ENCODE measurements around the gene POLK. TPM values are rescaled to one million over a fixed set of nuclear protein-coding genes. Genes with fewer than 3 reads are reported as not detected.
"Not testable (repeated sequence)": the region's sequence is repeated elsewhere in the genome, so short reads cannot be mapped to it uniquely, and the experiment has no call there.

The POLK gene
- total RNA-seq, 1 experiment from 2014 or later, result 34.8 TPM

DNA sequence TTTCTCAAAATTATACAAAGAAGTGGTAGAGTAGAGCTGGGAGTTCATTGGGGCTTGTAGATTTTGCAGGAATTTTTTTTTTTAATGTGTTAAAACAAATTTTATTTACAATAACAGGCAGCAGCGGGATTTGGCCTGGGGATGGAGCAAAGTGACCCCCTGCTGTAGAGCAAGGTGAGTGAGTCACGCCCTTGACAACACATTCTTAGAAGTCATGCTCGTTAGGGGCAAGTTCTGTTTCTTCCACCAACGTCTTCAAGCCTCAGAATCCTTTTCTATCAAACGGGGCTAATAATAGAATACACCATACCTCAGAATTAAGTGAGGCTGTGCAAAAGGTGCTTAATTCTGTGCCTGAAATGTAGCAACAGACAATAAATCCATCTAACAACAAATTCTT is 98.5 kb downstream of the POLK start:
- Histone ChIP-seq H3K27ac (no peak overlapping the region), H3K4me1 (replicated peaks) (peaks cover 28% of the 10 kb centered on the region), H3K4me3 (no peak overlapping the region), H3K9me3 (replicated peaks) (no peaks in the 10 kb centered on the region), H3K36me3 (peaks cover 5% of the 10 kb centered on the region; the same call in 1 of the 2 replicates), H3K27me3 (replicated peaks) (no peaks in the 10 kb centered on the region)
- no peak for DNase-seq (ENCODE audit: low read depth in 1 of 2, low spot score in 2 of 2)

GRCh38 chr5:75610859-75611310 is 99.2 kb downstream of the POLK start:
- not testable (repeated sequence) for H3K27ac ChIP-seq; DNase-seq (ENCODE audit: low read depth in 1 of 2, low spot score in 2 of 2); H3K36me3 ChIP-seq; H3K4me3 ChIP-seq; H3K9me3 ChIP-seq (replicated peaks); H3K27me3 ChIP-seq (replicated peaks)
- peaks cover 29% of the 10 kb centered on the region for H3K4me1 ChIP-seq (replicated peaks)

DNA sequence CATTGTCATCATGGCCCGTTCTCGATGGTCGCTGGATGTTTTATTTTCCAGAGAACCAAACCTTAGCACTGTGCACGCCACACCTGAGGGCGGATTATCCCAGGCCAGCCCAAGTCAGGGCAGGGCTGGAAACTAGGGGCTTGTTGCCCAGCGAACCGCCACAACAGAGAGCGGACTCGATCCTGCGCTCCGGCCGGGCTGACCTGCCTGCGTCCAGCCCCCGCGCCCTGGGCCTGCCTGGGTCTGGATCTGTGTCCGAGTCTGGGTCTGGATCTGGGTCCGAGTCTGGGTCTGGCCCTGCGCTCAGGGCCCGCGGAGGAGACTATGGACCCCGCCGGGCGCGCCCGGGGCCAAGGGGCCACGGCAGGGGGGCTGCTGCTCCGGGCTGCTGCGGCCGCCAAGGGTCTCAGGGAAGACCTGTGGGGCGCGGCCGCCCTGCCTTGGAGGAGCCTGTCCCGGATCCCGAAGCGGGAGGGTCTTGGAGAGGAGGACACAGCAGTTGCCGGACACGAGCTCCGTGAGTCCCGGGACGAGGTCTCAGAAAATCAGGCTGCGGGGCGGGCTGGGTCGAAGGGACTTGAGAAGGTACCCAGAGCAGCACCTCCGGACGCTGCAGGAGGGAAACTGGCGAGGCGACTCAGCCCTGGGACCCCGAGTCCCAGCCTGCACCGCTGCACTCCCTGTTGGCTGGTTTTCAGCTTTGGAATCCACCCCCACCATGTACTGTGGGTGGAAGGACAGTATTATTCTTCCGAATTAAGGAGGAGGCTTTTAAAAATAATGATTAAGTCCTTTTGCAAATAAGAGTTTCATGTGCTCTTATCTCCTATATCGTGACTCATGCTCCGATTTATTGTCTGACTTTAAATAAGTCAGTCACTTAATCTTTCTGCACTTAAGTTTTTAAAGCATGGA is 99.9 kb downstream of the POLK start, which contains the start of gene ANKDD1B:
TSS of gene ANKDD1B (plus strand) at position 143 of the 915 bp plus-strand sequence. CDS start at position 325, 182 bp downstream.
- DNase-seq (ENCODE audit: low read depth in 1 of 2, low spot score in 2 of 2), result no peak

GRCh38 chr5:75612226-75612569 is 100.5 kb downstream of the POLK start:
- no peaks in the 10 kb centered on the region for H3K27me3 ChIP-seq (replicated peaks)
- no peaks in the 10 kb centered on the region for H3K9me3 ChIP-seq (replicated peaks)
- DNase-seq (ENCODE audit: low read depth in 1 of 2, low spot score in 2 of 2), result no peak
- peaks cover 35% of the 10 kb centered on the region for H3K4me1 ChIP-seq (replicated peaks)
- H3K27ac ChIP-seq, result no peak overlapping the region
- no peaks in the 10 kb centered on the region; the same call in 1 of the 2 replicates for H3K36me3 ChIP-seq
- H3K4me3 ChIP-seq, result no peak overlapping the region

More for the DNA sequence above, 99.9 kb downstream of the POLK start, which contains the start of gene ANKDD1B:
- Histone ChIP-seq H3K4me1 (replicated peaks) (peaks cover 35% of the 10 kb centered on the region), H3K27ac (no peak within 1 kb of the TSS), H3K27me3 (replicated peaks) (no peaks in the 10 kb centered on the region), H3K4me3 (no peak within 1 kb of the TSS), H3K9me3 (replicated peaks) (no peaks in the 10 kb centered on the region), H3K36me3 (peaks cover 5% of the 10 kb centered on the region; the same call in 1 of the 2 replicates)

- H3K36me3 ChIP-seq, result no peaks in the 10 kb centered on the region; the same call in 1 of the 2 replicates
- DNase-seq (ENCODE audit: low read depth in 1 of 2, low spot score in 2 of 2), result no peak
- H3K4me3 ChIP-seq, result no peak overlapping the region
- H3K27ac ChIP-seq, result no peak overlapping the region
- no peaks in the 10 kb centered on the region for H3K9me3 ChIP-seq (replicated peaks)
- H3K4me1 ChIP-seq (replicated peaks), result peaks cover 42% of the 10 kb centered on the region
- no peaks in the 10 kb centered on the region for H3K27me3 ChIP-seq (replicated peaks)
Observed at GRCh38 chr5:75612901-75613300, 101.2 kb downstream of the POLK start.

- Histone ChIP-seq H3K4me3 (no peak overlapping the region), H3K9me3 (replicated peaks) (no peaks in the 10 kb centered on the region), H3K27ac (no peak overlapping the region), H3K36me3 (no peaks in the 10 kb centered on the region; the same call in 1 of the 2 replicates), H3K27me3 (replicated peaks) (no peaks in the 10 kb centered on the region), H3K4me1 (replicated peaks) (peaks cover 55% of the 10 kb centered on the region)
- no peak for DNase-seq (ENCODE audit: low read depth in 1 of 2, low spot score in 2 of 2)
Observed at GRCh38 chr5:75614176-75614575, 102.5 kb downstream of the POLK start.

- Histone ChIP-seq H3K27ac (peak overlapping the region; percentile 93), H3K9me3 (replicated peaks) (no peaks in the 10 kb centered on the region), H3K36me3 (no peaks in the 10 kb centered on the region; the same call in 1 of the 2 replicates), H3K4me1 (replicated peaks) (peaks cover 53% of the 10 kb centered on the region), H3K27me3 (replicated peaks) (no peaks in the 10 kb centered on the region), H3K4me3 (no peak overlapping the region)
- DNase-seq (ENCODE audit: low read depth in 1 of 2, low spot score in 2 of 2), result peak; percentile 79 to 90
Observed at GRCh38 chr5:75616371-75616881, 104.7 kb downstream of the POLK start.

- peaks cover 50% of the 10 kb centered on the region for H3K4me1 ChIP-seq (replicated peaks)
- no peaks in the 10 kb centered on the region for H3K27me3 ChIP-seq (replicated peaks)
- DNase-seq (ENCODE audit: low read depth in 1 of 2, low spot score in 2 of 2), result peak; percentile 68 to 81
- no peaks in the 10 kb centered on the region for H3K9me3 ChIP-seq (replicated peaks)
- H3K36me3 ChIP-seq, result no peaks in the 10 kb centered on the region; the same call in 1 of the 2 replicates
- no peak overlapping the region for H3K4me3 ChIP-seq
- H3K27ac ChIP-seq, result peak overlapping the region; percentile 93
Observed at GRCh38 chr5:75616971-75617621, 105.4 kb downstream of the POLK start.

GRCh38 chr5:75617736-75618352 is 106.2 kb downstream of the POLK start:
- Histone ChIP-seq H3K27ac (peak overlapping the region; percentile 93), H3K27me3 (replicated peaks) (no peaks in the 10 kb centered on the region), H3K4me3 (no peak overlapping the region), H3K9me3 (replicated peaks) (no peaks in the 10 kb centered on the region), H3K4me1 (replicated peaks) (peaks cover 58% of the 10 kb centered on the region), H3K36me3 (no peaks in the 10 kb centered on the region; the same call in 1 of the 2 replicates)
- DNase-seq (ENCODE audit: low read depth in 1 of 2, low spot score in 2 of 2), result peak; percentile 83 to 90

DNA sequence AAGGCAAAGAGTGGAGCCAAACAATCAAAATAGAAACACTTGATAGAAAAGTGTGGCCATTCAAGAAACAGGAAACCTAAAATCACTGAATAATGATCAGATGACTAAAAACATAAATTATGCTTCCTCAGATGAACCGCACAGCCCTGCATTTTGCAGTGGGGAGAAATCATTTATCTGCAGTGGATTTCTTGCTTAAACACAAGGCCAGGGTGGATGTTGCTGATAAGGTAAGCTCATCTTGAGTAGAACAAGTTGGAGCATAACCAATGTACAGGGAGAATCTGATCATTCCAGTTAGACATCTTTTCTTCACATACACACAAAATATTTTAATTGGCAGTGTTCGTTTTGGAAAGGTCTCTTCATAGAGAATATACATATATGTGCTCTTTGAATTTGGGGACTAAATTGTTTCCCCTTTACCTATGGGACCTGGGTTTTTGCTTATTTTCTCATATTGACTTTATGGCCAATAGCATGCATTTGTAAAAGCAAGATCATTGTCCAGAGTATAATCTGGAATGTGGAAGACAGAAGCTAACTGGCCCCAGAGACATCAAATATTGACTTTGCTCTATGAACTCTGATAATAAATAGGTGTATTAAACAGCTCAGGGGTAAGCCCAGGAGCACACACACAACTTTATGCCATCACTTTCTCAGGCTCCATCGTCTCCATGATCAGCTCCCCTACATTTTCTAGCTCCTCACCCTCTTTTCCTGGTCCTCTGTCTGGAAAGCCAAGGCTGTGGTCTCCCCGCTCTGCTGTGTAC is 108.7 kb downstream of the POLK start:
- H3K36me3 ChIP-seq, result no peaks in the 10 kb centered on the region; the same call in 1 of the 2 replicates
- no peak for DNase-seq (ENCODE audit: low read depth in 1 of 2, low spot score in 2 of 2)

DNA sequence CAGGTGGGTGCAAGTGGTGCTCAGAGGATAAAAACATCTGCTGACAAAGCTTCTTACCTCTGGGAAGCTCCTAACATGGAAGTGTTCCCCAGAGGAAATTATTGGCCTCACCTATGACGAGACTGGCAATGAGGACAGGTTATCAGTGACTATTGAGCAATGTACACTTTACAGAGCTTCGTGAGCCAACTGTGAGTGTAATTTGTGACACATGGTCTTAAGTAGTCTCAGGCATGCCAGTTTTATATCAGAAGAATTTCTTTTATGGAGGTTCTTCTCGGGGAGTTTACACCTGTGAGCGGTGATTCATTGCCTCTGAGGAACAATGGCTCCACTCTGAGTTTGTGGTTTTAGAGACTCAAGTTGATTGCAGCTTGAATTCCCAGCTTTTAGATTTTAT is 110.9 kb downstream of the POLK start:
- H3K4me3 ChIP-seq, result no peak overlapping the region
- H3K27ac ChIP-seq, result peak overlapping the region; percentile 15; the same call in 1 of the 2 replicates
- H3K4me1 ChIP-seq (replicated peaks), result peaks cover 44% of the 10 kb centered on the region
- H3K36me3 ChIP-seq, result no peaks in the 10 kb centered on the region
- no peaks in the 10 kb centered on the region for H3K27me3 ChIP-seq (replicated peaks)
- no peaks in the 10 kb centered on the region for H3K9me3 ChIP-seq (replicated peaks)
- peak in 1 of 2 experiments; percentile 41 for DNase-seq (ENCODE audit: low read depth in 1 of 2, low spot score in 2 of 2)

More for the DNA sequence above, 108.7 kb downstream of the POLK start:
- H3K4me1 ChIP-seq (replicated peaks), result peaks cover 65% of the 10 kb centered on the region
- no peak overlapping the region for H3K27ac ChIP-seq
- H3K4me3 ChIP-seq, result no peak overlapping the region
- H3K9me3 ChIP-seq (replicated peaks), result no peaks in the 10 kb centered on the region
- H3K27me3 ChIP-seq (replicated peaks), result no peaks in the 10 kb centered on the region

DNA sequence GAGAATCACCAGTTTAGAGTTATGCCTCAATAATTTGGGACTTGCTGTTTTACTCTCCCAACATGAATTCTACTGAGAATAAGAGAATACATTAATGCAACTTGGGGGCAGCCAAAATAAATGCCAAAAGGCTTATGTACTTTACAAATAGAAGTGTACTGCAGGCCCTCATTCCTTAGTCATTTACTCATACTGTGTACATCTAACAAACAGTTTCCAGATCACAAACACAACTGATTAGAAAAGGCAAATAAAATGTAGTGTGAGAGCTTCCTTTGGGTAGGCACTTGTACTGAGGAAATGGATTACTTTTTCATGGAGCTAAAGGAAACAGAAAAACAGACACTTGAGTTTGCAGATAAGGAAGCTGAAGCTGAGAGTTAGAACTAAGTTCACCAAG is 112.2 kb downstream of the POLK start:
- Histone ChIP-seq H3K9me3 (replicated peaks) (no peaks in the 10 kb centered on the region), H3K36me3 (no peaks in the 10 kb centered on the region), H3K4me3 (no peak overlapping the region), H3K27ac (peak overlapping the region; percentile 35), H3K4me1 (replicated peaks) (peaks cover 31% of the 10 kb centered on the region), H3K27me3 (replicated peaks) (no peaks in the 10 kb centered on the region)
- peak in 1 of 2 experiments; percentile 61 for DNase-seq (ENCODE audit: low read depth in 1 of 2, low spot score in 2 of 2)

- Histone ChIP-seq H3K9me3 (replicated peaks) (no peaks in the 10 kb centered on the region), H3K27ac (no peak overlapping the region), H3K4me1 (replicated peaks) (peaks cover 27% of the 10 kb centered on the region), H3K4me3 (no peak overlapping the region), H3K36me3 (no peaks in the 10 kb centered on the region), H3K27me3 (replicated peaks) (no peaks in the 10 kb centered on the region)
- no peak for DNase-seq (ENCODE audit: low read depth in 1 of 2, low spot score in 2 of 2)
Observed at GRCh38 chr5:75626959-75627358, 115.3 kb downstream of the POLK start.

All from SJSA1 (cell line).